Fibroblast of lung (primary cell): ENCODE results near the gene HSD17B8. TPM values are rescaled to one million over a fixed set of nuclear protein-coding genes. Genes with fewer than 3 reads are reported as not detected.
A peak's percentile ranks its signal among the peaks of the same experiment; 100 is the strongest.

Experiments used
- DNase-seq, 2 donors: peaks; one replicate each; pipeline versions ENCODE4 v3.0.0 to v3.0.0-alpha.2; 2010; ENCODE audit warnings: low read depth in 2 of 2
- H2AFZ ChIP-seq: 2 replicates; pipeline ENCODE4 v1.5.1; 2012; ENCODE audit warnings: low read length, control low read depth, inconsistent platforms
- H3K27ac ChIP-seq: 2 replicates; pipeline ENCODE4 v1.5.1; 2011; ENCODE audit warnings: low read length, control low read depth; ENCODE audit not compliant: insufficient read depth
- H3K27me3 ChIP-seq: 2 replicates; pipeline ENCODE4 v1.5.1; 2011; ENCODE audit warnings: mild to moderate bottlenecking, low read length; ENCODE audit not compliant: control insufficient read depth, insufficient read depth
- H3K36me3 ChIP-seq: 2 replicates; pipeline ENCODE4 v1.5.1; 2011; ENCODE audit warnings: low read length; ENCODE audit not compliant: control insufficient read depth, insufficient read depth
- H3K4me1 ChIP-seq: 2 replicates; pipeline ENCODE4 v1.5.1; 2011; ENCODE audit warnings: low read length; ENCODE audit not compliant: control insufficient read depth, insufficient read depth; ENCODE audit errors: extremely low read depth
- H3K4me2 ChIP-seq: 2 replicates; pipeline ENCODE4 v1.5.1; 2011; ENCODE audit warnings: low read length, control low read depth; ENCODE audit not compliant: insufficient read depth; ENCODE audit errors: extremely low read depth
- H3K4me3 ChIP-seq, 4 experiments: fragments of 200-600 bp in 1 of 4; sonication (generic) in 1 of 4; replicated peaks in 1 of 4; 2 replicates each; pipeline ENCODE4 v1.5.1; 2011 to 2016; ENCODE audit warnings: low read length in 4 of 4, low read depth in 3 of 4, mild to moderate bottlenecking in 3 of 4, control low read depth in 2 of 4, inconsistent platforms in 1 of 4, mixed read lengths in 1 of 4; ENCODE audit not compliant: insufficient read depth in 1 of 4; ENCODE audit errors: control extremely low read depth in 1 of 4
- H3K79me2 ChIP-seq: 2 replicates; pipeline ENCODE4 v1.5.1; 2012; ENCODE audit warnings: mild to moderate bottlenecking, low read length, inconsistent platforms; ENCODE audit not compliant: control insufficient read depth, insufficient read depth
- H3K9ac ChIP-seq: 2 replicates; pipeline ENCODE4 v1.5.1; 2011; ENCODE audit warnings: mild to moderate bottlenecking, low read length, control low read depth; ENCODE audit not compliant: insufficient read depth
- H3K9me3 ChIP-seq: 2 replicates; pipeline ENCODE4 v1.5.1; 2012; ENCODE audit warnings: low read depth, low read length; ENCODE audit not compliant: control insufficient read depth, insufficient read depth
- H4K20me1 ChIP-seq: 2 replicates; pipeline ENCODE4 v1.5.1; 2011; ENCODE audit warnings: low read length; ENCODE audit not compliant: control insufficient read depth, insufficient read depth; ENCODE audit errors: extremely low read depth
- CTCF ChIP-seq, 2 donors: IDR thresholded peaks in 1 of 2; conservative IDR thresholded peaks in 1 of 2; 1 replicate in 1 of 2; 2 replicates in 1 of 2; pipeline ENCODE4 v1.5.1; 2011 to 2012; ENCODE audit warnings: low read length in 2 of 2, control low read depth in 1 of 2, inconsistent platforms in 1 of 2, low read depth in 1 of 2, mild to moderate bottlenecking in 1 of 2
- EZH2 ChIP-seq: IDR thresholded peaks from 2 replicates; pipeline ENCODE4 v1.5.1; 2012; ENCODE audit warnings: low read length, control low read depth, mild to moderate bottlenecking; ENCODE audit errors: missing control alignments
- polyA plus RNA-seq, 2 donors: library from polyadenylated mRNA; depleted of rRNA in 1 of 2; stranded (reverse) in 1 of 2; unstranded in 1 of 2; fragments of >200 nt; gene quantifications; 2 replicates each; pipeline ENCODE4 v1.2.1, GENCODE V29; 2011 to 2012; ENCODE audit warnings: missing spikeins in 1 of 2
- total RNA-seq: library from RNA; depleted of rRNA; stranded (reverse); fragments of >200 nt; gene quantifications from 2 replicates; pipeline ENCODE4 v1.2.1, GENCODE V29; 2014

HSD17B8 gene
- total and polyA plus RNA-seq, 2 donors (not counting 1 experiment from before 2014, with no cell fraction given) = 4.9 to 11.4 TPM

- H3K4me3 ChIP-seq = no peak overlapping the region
- H3K9me3 ChIP-seq = no peaks in the 10 kb centered on the region
- H3K27me3 ChIP-seq = peaks cover 23% of the 10 kb centered on the region
- H2AFZ ChIP-seq = no peak overlapping the region
- H3K9ac ChIP-seq = no peak overlapping the region
- no peak overlapping the region for H3K4me2 ChIP-seq
- H3K4me1 ChIP-seq = no peaks in the 10 kb centered on the region
- DNase-seq = no peak
- TF ChIP-seq CTCF (conservative IDR thresholded peaks at IDR 0.05 in 1 of 2, IDR thresholded peaks at IDR 0.05 in 1 of 2; ENCODE audit: low read depth in 1 of 2, low read length in 2 of 2) (no peak), EZH2 (peak; percentile 89)
- no peaks in the 10 kb centered on the region for H4K20me1 ChIP-seq
- H3K27ac ChIP-seq = no peak overlapping the region
- no peaks in the 10 kb centered on the region for H3K79me2 ChIP-seq
- peaks cover 13% of the 10 kb centered on the region for H3K36me3 ChIP-seq
Measured at GRCh38 chr6:33191383-33192104, 12.9 kb upstream of the HSD17B8 start.

GRCh38 chr6:33192105-33192646 is 12.3 kb upstream of the HSD17B8 start, which contains the start of gene COL11A2:
Gene COL11A2, minus strand, starts transcription at chr6:33192467. Its CDS starts 227 bp downstream, at chr6:33192240.
- Histone ChIP-seq H3K9me3 (no peaks in the 10 kb centered on the region), H3K27me3 (peaks cover 23% of the 10 kb centered on the region), H3K79me2 (no peaks in the 10 kb centered on the region), H4K20me1 (no peaks in the 10 kb centered on the region), H3K4me1 (no peaks in the 10 kb centered on the region), H3K27ac (no peak within 1 kb of the TSS), H3K4me3 (peak within 1 kb of the TSS in 2 of 4 experiments; percentile 35 to 37), H3K36me3 (peaks cover 13% of the 10 kb centered on the region), H2AFZ (no peak within 1 kb of the TSS), H3K4me2 (peak within 1 kb of the TSS; percentile 8), H3K9ac (no peak within 1 kb of the TSS)
- no peak for DNase-seq
- TF ChIP-seq EZH2 = peak; percentile 96
- TF ChIP-seq CTCF (conservative IDR thresholded peaks at IDR 0.05 in 1 of 2, IDR thresholded peaks at IDR 0.05 in 1 of 2; ENCODE audit: low read depth in 1 of 2, low read length in 2 of 2) = no peak

- no peak overlapping the region for H3K9ac ChIP-seq
- H3K36me3 ChIP-seq = peaks cover 13% of the 10 kb centered on the region
- no peak overlapping the region for H3K27ac ChIP-seq
- peak overlapping the region; percentile 8 for H3K4me2 ChIP-seq
- H3K4me1 ChIP-seq = no peaks in the 10 kb centered on the region
- H4K20me1 ChIP-seq = no peaks in the 10 kb centered on the region
- DNase-seq = peak in 1 of 2 donors; percentile 23
- peak overlapping the region in 2 of 4 experiments; percentile 35 to 37 for H3K4me3 ChIP-seq
- no peaks in the 10 kb centered on the region for H3K9me3 ChIP-seq
- no peak overlapping the region for H2AFZ ChIP-seq
- peak; percentile 91 for TF ChIP-seq EZH2
- TF ChIP-seq CTCF (conservative IDR thresholded peaks at IDR 0.05 in 1 of 2, IDR thresholded peaks at IDR 0.05 in 1 of 2; ENCODE audit: low read depth in 1 of 2, low read length in 2 of 2) = no peak
- H3K79me2 ChIP-seq = no peaks in the 10 kb centered on the region
- H3K27me3 ChIP-seq = peaks cover 23% of the 10 kb centered on the region
Measured at GRCh38 chr6:33192671-33193602, 11.5 kb upstream of the HSD17B8 start.
